Testis (tissue), 2 donors: ENCODE measurements around the gene ATP13A3.

Experiments
- CTCF ChIP-seq, 3 experiments: fragments of 450-650 bp in 2 of 3; fragments of 200-600 bp in 1 of 3; sonication (generic) in 1 of 3; IDR thresholded peaks; one replicate each; pipeline ENCODE4 v1.5.1; 2016 to 2019; ENCODE audit warnings: antibody characterized with exemption in 3 of 3, mild to moderate bottlenecking in 2 of 3, moderate library complexity in 1 of 3
- POLR2A ChIP-seq: fragments of 450-650 bp; IDR thresholded peaks from one replicate; pipeline ENCODE4 v1.6.1; 2017; ENCODE audit warnings: antibody characterized with exemption, mild to moderate bottlenecking, moderate library complexity

- TF ChIP-seq CTCF (IDR thresholded peaks at IDR 0.05), result no peak
- TF ChIP-seq POLR2A, result no peak
Observed at GRCh38 chr3:194518652-194519051, 31.9 kb upstream of the ATP13A3 start.
